OCI-LY7 (cell line): ENCODE results near the gene CTNNA3. TPM values are rescaled to one million over a fixed set of nuclear protein-coding genes. Genes with fewer than 3 reads are reported as not detected.

ENCODE experiments used
- BruUV-seq: library from RNA; stranded (reverse); fragments of 400-500 nt; replicated peaks from 2 replicates; lab custom pipeline; 2021; lab: Mats Ljungman, UMichigan
- CTCF ChIA-PET: fragments of 300-600 bp; sonication (Branson Sonifier 250); formaldehyde crosslinking; loops from one replicate; lab custom pipeline; 2022; ENCODE audit warnings: antibody characterized with exemption; ENCODE audit not compliant: unreplicated experiment; lab: Charles Lee
- POLR2A ChIA-PET: fragments of 300-600 bp; sonication (Branson Sonifier 250); formaldehyde crosslinking; loops from one replicate; lab custom pipeline; 2022; ENCODE audit warnings: antibody characterized with exemption; lab: Charles Lee
- DNase-seq: peaks from one replicate; pipeline ENCODE4 v3.0.0-alpha.2; 2015; ENCODE audit warnings: low spot score
- H2AFZ ChIP-seq: fragments of 200-600 bp; sonication (generic), shearing (Covaris generic); 2 replicates; pipeline ENCODE4 v1.6.1; 2014; ENCODE audit warnings: mild to moderate bottlenecking, antibody characterized with exemption, low read length, moderate library complexity
- H3K27ac ChIP-seq: fragments of 200-600 bp; sonication (generic); 2 replicates; pipeline ENCODE4 v1.5.1; 2014; ENCODE audit warnings: mixed run types, low read depth, mild to moderate bottlenecking, moderate library complexity, low read length, inconsistent platforms; ENCODE audit not compliant: poor library complexity, severe bottlenecking
- H3K36me3 ChIP-seq: fragments of 200-600 bp; sonication (generic); 2 replicates; pipeline ENCODE4 v1.6.1; 2014; ENCODE audit warnings: mild to moderate bottlenecking, antibody characterized with exemption, low read length, moderate library complexity, mixed read lengths; ENCODE audit not compliant: insufficient read depth
- H3K4me1 ChIP-seq: fragments of 200-600 bp; sonication (generic); 2 replicates; pipeline ENCODE4 v1.5.1; 2014; ENCODE audit warnings: mild to moderate bottlenecking, low read length; ENCODE audit not compliant: insufficient read depth, poor library complexity, severe bottlenecking
- H3K4me2 ChIP-seq: fragments of 200-600 bp; sonication (generic); 2 replicates; pipeline ENCODE4 v1.6.1; 2014; ENCODE audit warnings: mild to moderate bottlenecking, low read length
- H3K4me3 ChIP-seq: fragments of 200-600 bp; sonication (generic); 2 replicates; pipeline ENCODE4 v1.5.1; 2014; ENCODE audit warnings: mild to moderate bottlenecking, low read depth, low read length; ENCODE audit not compliant: poor library complexity, severe bottlenecking
- H3K79me2 ChIP-seq: fragments of 200-600 bp; sonication (generic); 2 replicates; pipeline ENCODE4 v1.6.1; 2016; ENCODE audit warnings: low read depth, mild to moderate bottlenecking, low read length, moderate library complexity, mixed read lengths; ENCODE audit not compliant: insufficient read depth
- H3K9me2 ChIP-seq: fragments of 200-600 bp; sonication (generic); 2 replicates; pipeline ENCODE4 v1.6.1; 2016; ENCODE audit warnings: mild to moderate bottlenecking, low read length, mixed read lengths; ENCODE audit not compliant: insufficient read depth
- H3K9me3 ChIP-seq: fragments of 200-600 bp; sonication (generic); 2 replicates; pipeline ENCODE4 v1.6.1; 2014; ENCODE audit warnings: mild to moderate bottlenecking, mixed run types, low read length, mixed read lengths
- H4K20me1 ChIP-seq: fragments of 200-600 bp; sonication (generic); 2 replicates; pipeline ENCODE4 v1.6.1; 2014; ENCODE audit warnings: mild to moderate bottlenecking, antibody characterized with exemption, low read length, moderate library complexity, mixed read lengths; ENCODE audit not compliant: insufficient read depth
- EZH2phosphoT487 ChIP-seq: fragments of 200-600 bp; sonication (generic); IDR thresholded peaks from 2 replicates; pipeline ENCODE4 v1.6.1; 2018; ENCODE audit warnings: low read depth, borderline replicate concordance, mild to moderate bottlenecking, mixed run types, antibody characterized with exemption, low read length, moderate library complexity, mixed read lengths
- intact Hi-C: fragments of 100-400 bp; cut with micrococcal nuclease; formaldehyde crosslinking; loops from one replicate; pipeline ENCODE4 v1.10.0; 2022; ENCODE audit not compliant: unreplicated experiment
- total RNA-seq, 2 experiments: library from RNA; depleted of rRNA in 1 of 2; stranded (reverse); fragments of >200 nt in 1 of 2; shearing (Covaris generic) in 1 of 2; gene quantifications; 2 replicates each; pipeline ENCODE4 v1.2.3, GENCODE V29; 2014 to 2022
- TF ChIP-seq, protein P1 (sequence below): fragments of 200-600 bp; sonication (generic); conservative IDR thresholded peaks from 2 replicates; pipeline ENCODE4 v1.5.1; 2014; ENCODE audit warnings: mild to moderate bottlenecking, antibody characterized with exemption, low read length, moderate library complexity, mixed read lengths

Gene CTNNA3
- total RNA-seq, 2 experiments from 2014 or later = not detected

- no peak overlapping the region for H3K4me2 ChIP-seq
- DNase-seq = no peak
- no TSS peak for BruUV-seq
- TF ChIP-seq, protein P1, sequence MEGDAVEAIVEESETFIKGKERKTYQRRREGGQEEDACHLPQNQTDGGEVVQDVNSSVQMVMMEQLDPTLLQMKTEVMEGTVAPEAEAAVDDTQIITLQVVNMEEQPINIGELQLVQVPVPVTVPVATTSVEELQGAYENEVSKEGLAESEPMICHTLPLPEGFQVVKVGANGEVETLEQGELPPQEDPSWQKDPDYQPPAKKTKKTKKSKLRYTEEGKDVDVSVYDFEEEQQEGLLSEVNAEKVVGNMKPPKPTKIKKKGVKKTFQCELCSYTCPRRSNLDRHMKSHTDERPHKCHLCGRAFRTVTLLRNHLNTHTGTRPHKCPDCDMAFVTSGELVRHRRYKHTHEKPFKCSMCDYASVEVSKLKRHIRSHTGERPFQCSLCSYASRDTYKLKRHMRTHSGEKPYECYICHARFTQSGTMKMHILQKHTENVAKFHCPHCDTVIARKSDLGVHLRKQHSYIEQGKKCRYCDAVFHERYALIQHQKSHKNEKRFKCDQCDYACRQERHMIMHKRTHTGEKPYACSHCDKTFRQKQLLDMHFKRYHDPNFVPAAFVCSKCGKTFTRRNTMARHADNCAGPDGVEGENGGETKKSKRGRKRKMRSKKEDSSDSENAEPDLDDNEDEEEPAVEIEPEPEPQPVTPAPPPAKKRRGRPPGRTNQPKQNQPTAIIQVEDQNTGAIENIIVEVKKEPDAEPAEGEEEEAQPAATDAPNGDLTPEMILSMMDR = no peak
- no peak for TF ChIP-seq EZH2phosphoT487
- no peaks in the 10 kb centered on the region for H3K4me1 ChIP-seq
- POLR2A ChIA-PET = no interaction called here
- H2AFZ ChIP-seq = no peak overlapping the region
- H3K36me3 ChIP-seq = no peaks in the 10 kb centered on the region
- H3K79me2 ChIP-seq = no peaks in the 10 kb centered on the region
- no peaks in the 10 kb centered on the region for H4K20me1 ChIP-seq
- H3K4me3 ChIP-seq = no peak overlapping the region
- no peak overlapping the region for H3K27ac ChIP-seq
- CTCF ChIA-PET = no interaction called here
- no peaks in the 10 kb centered on the region for H3K9me3 ChIP-seq
- intact Hi-C loops = no loop called here
- no peaks in the 10 kb centered on the region for H3K9me2 ChIP-seq
These were observed 1654.2 kb downstream of the CTNNA3 start for GRCh38 chr10:66041771-66042170.

DNA sequence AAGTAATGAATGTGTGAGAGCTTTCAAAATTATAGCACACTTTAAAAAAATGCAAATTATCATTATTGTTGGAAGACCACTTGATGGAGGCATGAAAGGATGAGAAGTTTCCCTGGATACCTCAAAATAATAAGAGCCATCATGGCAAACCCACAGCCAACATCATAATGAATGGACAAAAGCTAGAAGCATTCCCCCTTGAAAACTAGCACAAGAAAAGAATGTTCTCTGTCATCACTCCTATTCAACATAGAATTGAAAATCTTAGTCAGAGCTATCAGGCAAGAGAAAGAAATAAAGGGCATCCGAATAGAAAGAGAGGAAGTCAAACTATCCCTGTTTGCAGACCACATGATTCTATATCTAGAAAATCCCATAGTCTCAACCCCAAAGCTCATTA is 1657.4 kb downstream of the CTNNA3 start:
- no peak for DNase-seq
- ChIA-PET POLR2A (no interaction called here), CTCF (interaction anchor here (0.6 kb wide), 1 partner anchor 745 kb away, joined by 3 read pairs; no protein-coding TSS in a partner anchor)
- no TSS peak for BruUV-seq
- Histone ChIP-seq H3K4me1 (no peaks in the 10 kb centered on the region), H3K36me3 (no peaks in the 10 kb centered on the region), H2AFZ (no peak overlapping the region), H3K4me3 (no peak overlapping the region), H3K4me2 (no peak overlapping the region), H4K20me1 (no peaks in the 10 kb centered on the region), H3K9me2 (no peaks in the 10 kb centered on the region), H3K27ac (no peak overlapping the region), H3K79me2 (no peaks in the 10 kb centered on the region), H3K9me3 (no peaks in the 10 kb centered on the region)
- TF ChIP-seq, protein P1 = no peak
- TF ChIP-seq EZH2phosphoT487 = no peak
- intact Hi-C loops = no loop called here

- H4K20me1 ChIP-seq = no peaks in the 10 kb centered on the region
- no peaks in the 10 kb centered on the region for H3K9me2 ChIP-seq
- H3K9me3 ChIP-seq = no peaks in the 10 kb centered on the region
- ChIA-PET POLR2A (no interaction called here), CTCF (no interaction called here)
- no peaks in the 10 kb centered on the region for H3K36me3 ChIP-seq
- no peak for TF ChIP-seq EZH2phosphoT487
- TF ChIP-seq, protein P1 = no peak
- BruUV-seq = no TSS peak
- H3K4me3 ChIP-seq = no peak overlapping the region
- H3K27ac ChIP-seq = no peak overlapping the region
- intact Hi-C loops = no loop called here
- no peak overlapping the region for H2AFZ ChIP-seq
- H3K4me1 ChIP-seq = no peaks in the 10 kb centered on the region
- no peaks in the 10 kb centered on the region for H3K79me2 ChIP-seq
- DNase-seq = no peak
- no peak overlapping the region for H3K4me2 ChIP-seq
These were observed 1669.7 kb downstream of the CTNNA3 start for GRCh38 chr10:66026321-66026720.
